Effector memory CD8-positive, alpha-beta T cell (primary cell): ENCODE data around the gene PCDHA8.
"Not testable (repeated sequence)": the region's sequence is repeated elsewhere in the genome, so short reads cannot be mapped to it uniquely, and the experiment has no call there.

Experiments
- ATAC-seq: fragments of 150-1000 bp; cut with Tn5 transposase; replicated peaks from 2 replicates; pipeline ENCODE4 v1.10.0; 2021; ENCODE audit warnings: mild to moderate bottlenecking, moderate library complexity
- DNase-seq, 3 experiments: peaks; one replicate each; pipeline ENCODE4 v3.0.0; 2021
- H3K27ac Mint-ChIP-seq, 2 donors: one replicate each; pipeline ENCODE4 v1.8.0; 2022; ENCODE audit warnings: mild to moderate bottlenecking in 2 of 2, mixed read lengths in 2 of 2, moderate library complexity in 2 of 2
- H3K27me3 Mint-ChIP-seq, 2 donors: one replicate each; pipeline ENCODE4 v1.8.0; 2022; ENCODE audit warnings: mixed read lengths in 2 of 2
- H3K36me3 Mint-ChIP-seq: one replicate; pipeline ENCODE4 v1.8.0; 2022; ENCODE audit warnings: mild to moderate bottlenecking, moderate library complexity, mixed read lengths; ENCODE audit not compliant: insufficient read depth
- H3K4me1 Mint-ChIP-seq, 2 donors: one replicate each; pipeline ENCODE4 v1.8.0; 2022; ENCODE audit warnings: low read depth in 2 of 2, mixed read lengths in 2 of 2
- H3K4me3 Mint-ChIP-seq, 2 donors: one replicate each; pipeline ENCODE4 v1.8.0; 2022; ENCODE audit warnings: mild to moderate bottlenecking in 2 of 2, mixed read lengths in 2 of 2, moderate library complexity in 2 of 2
- H3K9me3 Mint-ChIP-seq, 2 donors: one replicate each; pipeline ENCODE4 v1.8.0; 2022; ENCODE audit warnings: mixed read lengths in 2 of 2

Gene PCDHA8

DNA sequence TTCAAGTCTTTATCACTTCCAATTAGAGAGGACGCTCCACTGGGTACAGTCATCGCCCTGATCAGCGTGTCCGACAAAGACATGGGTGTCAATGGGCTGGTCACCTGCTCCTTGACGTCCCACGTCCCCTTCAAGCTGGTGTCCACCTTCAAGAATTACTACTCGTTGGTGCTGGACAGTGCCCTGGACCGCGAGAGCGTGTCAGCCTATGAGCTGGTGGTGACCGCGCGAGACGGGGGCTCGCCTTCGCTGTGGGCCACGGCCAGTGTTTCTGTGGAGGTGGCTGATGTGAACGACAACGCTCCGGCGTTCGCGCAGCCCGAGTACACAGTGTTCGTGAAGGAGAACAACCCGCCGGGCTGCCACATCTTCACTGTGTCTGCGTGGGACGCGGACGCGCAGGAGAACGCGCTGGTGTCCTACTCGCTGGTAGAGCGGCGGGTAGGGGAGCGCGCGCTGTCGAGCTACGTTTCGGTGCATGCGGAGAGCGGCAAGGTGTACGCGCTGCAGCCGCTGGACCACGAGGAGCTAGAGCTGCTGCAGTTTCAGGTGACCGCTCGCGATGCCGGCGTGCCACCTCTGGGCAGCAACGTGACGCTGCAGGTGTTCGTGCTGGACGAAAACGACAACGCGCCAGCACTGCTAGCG is 32.6 kb upstream of the PCDHA8 start:
- H3K4me3 Mint-ChIP-seq, ATAC-seq, H3K27ac Mint-ChIP-seq, H3K4me1 Mint-ChIP-seq, DNase-seq, H3K36me3 Mint-ChIP-seq, H3K9me3 Mint-ChIP-seq: not testable (repeated sequence)
- H3K27me3 Mint-ChIP-seq: peaks cover 25 to 26% of the 10 kb centered on the region in 2 donors

- H3K9me3 Mint-ChIP-seq: peaks cover 0 to 6% of the 10 kb centered on the region in 2 donors
Measured at GRCh38 chr5:140808889-140809291, 32.1 kb upstream of the PCDHA8 start.

DNA sequence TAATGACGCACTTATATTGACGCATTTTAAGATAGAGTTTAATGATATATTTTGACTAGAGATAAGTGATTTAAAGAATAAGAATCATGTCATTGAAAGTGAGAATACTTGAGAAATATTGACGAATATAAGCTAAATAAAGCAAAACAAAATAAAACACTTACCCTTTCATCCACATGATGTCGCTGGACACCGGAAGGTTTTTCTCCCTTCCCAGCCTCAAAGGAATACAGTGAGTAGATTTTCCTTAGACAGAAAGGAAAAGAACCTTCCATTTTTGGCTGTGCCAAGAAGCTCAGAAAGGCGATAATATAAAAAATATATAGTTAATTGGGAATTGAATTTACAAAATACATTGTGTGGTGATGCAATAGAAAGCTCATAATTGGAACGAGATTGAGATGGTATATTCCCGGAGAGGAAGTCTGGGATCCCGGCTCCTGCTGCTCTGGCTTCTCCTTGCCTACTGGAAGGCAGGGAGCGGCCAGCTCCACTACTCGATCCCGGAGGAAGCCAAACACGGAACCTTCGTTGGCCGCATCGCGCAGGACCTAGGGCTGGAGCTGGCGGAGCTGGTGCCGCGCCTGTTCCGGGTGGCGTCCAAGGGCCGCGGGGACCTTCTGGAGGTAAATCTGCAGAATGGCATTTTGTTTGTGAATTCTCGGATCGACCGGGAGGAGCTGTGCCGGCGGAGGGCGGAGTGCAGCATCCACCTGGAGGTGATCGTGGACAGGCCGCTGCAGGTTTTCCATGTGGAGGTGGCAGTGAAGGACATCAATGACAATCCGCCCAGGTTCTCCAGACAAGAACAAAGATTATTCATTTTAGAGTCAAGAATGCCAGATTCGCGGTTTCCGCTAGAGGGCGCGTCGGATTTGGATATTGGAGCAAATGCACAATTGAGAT is 19.4 kb upstream of the PCDHA8 start, which contains the start of gene PCDHA5:
Gene PCDHA5 (plus strand): TSS at position 239 of the 906 bp plus-strand sequence.
- Mint-ChIP-seq H3K36me3 (no peaks in the 10 kb centered on the region), H3K27me3 (peaks cover 8 to 18% of the 10 kb centered on the region in 2 donors), H3K4me3 (no peak within 1 kb of the TSS), H3K27ac (no peak within 1 kb of the TSS), H3K9me3 (no peaks in the 10 kb centered on the region), H3K4me1 (no peaks in the 10 kb centered on the region)
- no peak for ATAC-seq
- no peak for DNase-seq

More at GRCh38 chr5:140808889-140809291, 32.1 kb upstream of the PCDHA8 start:
- no peak for ATAC-seq
- no peak for DNase-seq
- peaks cover 24 to 25% of the 10 kb centered on the region in 2 donors for H3K27me3 Mint-ChIP-seq
- H3K36me3 Mint-ChIP-seq: peaks cover 3% of the 10 kb centered on the region
- no peak overlapping the region for H3K4me3 Mint-ChIP-seq
- H3K27ac Mint-ChIP-seq: no peak overlapping the region
- no peaks in the 10 kb centered on the region for H3K4me1 Mint-ChIP-seq

- ATAC-seq: no peak
- H3K27me3 Mint-ChIP-seq: peaks cover 14 to 24% of the 10 kb centered on the region in 2 donors
- no peaks in the 10 kb centered on the region for H3K9me3 Mint-ChIP-seq
- H3K36me3 Mint-ChIP-seq: no peaks in the 10 kb centered on the region
- DNase-seq: no peak
- H3K4me3 Mint-ChIP-seq: no peak overlapping the region
- no peaks in the 10 kb centered on the region for H3K4me1 Mint-ChIP-seq
- H3K27ac Mint-ChIP-seq: no peak overlapping the region
Measured at GRCh38 chr5:140822281-140822629, 18.7 kb upstream of the PCDHA8 start.

- H3K36me3 Mint-ChIP-seq, H3K27ac Mint-ChIP-seq, ATAC-seq, H3K4me3 Mint-ChIP-seq, H3K4me1 Mint-ChIP-seq, H3K9me3 Mint-ChIP-seq, DNase-seq: not testable (repeated sequence)
- H3K27me3 Mint-ChIP-seq: peaks cover 15 to 24% of the 10 kb centered on the region in 2 donors
Measured at GRCh38 chr5:140822969-140823368, 18.0 kb upstream of the PCDHA8 start.

DNA sequence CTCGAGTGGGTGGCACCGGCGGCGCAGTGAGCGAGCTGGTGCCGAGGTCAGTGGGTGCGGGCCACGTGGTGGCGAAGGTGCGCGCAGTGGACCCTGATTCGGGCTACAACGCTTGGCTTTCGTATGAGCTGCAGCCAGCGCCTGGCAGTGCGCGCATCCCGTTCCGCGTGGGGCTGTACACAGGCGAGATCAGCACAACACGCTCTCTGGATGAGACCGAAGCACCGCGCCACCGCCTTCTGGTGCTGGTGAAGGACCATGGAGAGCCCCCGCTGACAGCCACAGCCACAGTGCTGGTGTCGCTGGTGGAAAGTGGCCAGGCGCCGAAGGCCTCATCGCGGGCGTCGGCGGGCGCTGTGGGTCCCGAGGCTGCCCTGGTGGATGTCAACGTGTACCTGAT is 17.5 kb upstream of the PCDHA8 start:
- Mint-ChIP-seq H3K27ac (no peak overlapping the region), H3K36me3 (no peaks in the 10 kb centered on the region), H3K9me3 (no peaks in the 10 kb centered on the region), H3K27me3 (peaks cover 15 to 19% of the 10 kb centered on the region in 2 donors), H3K4me1 (no peaks in the 10 kb centered on the region), H3K4me3 (no peak overlapping the region)
- no peak for ATAC-seq
- DNase-seq: no peak

GRCh38 chr5:140827704-140828361 is 13.2 kb upstream of the PCDHA8 start, which contains the start of gene PCDHA6:
TSS of gene PCDHA6 (plus strand) at chr5:140827960. CDS start at chr5:140828092, 132 bp downstream.
- Mint-ChIP-seq H3K9me3 (no peaks in the 10 kb centered on the region), H3K27ac (no peak within 1 kb of the TSS), H3K27me3 (peaks cover 20 to 26% of the 10 kb centered on the region in 2 donors), H3K4me3 (no peak within 1 kb of the TSS), H3K36me3 (no peaks in the 10 kb centered on the region), H3K4me1 (no peaks in the 10 kb centered on the region)
- ATAC-seq: no peak
- no peak for DNase-seq

GRCh38 chr5:140828362-140828737 is 12.6 kb upstream of the PCDHA8 start:
- no peak for DNase-seq
- H3K4me3 Mint-ChIP-seq: no peak overlapping the region
- H3K4me1 Mint-ChIP-seq: no peaks in the 10 kb centered on the region
- H3K36me3 Mint-ChIP-seq: no peaks in the 10 kb centered on the region
- H3K27me3 Mint-ChIP-seq: peaks cover 24 to 31% of the 10 kb centered on the region in 2 donors
- H3K27ac Mint-ChIP-seq: no peak overlapping the region
- ATAC-seq: no peak
- H3K9me3 Mint-ChIP-seq: no peaks in the 10 kb centered on the region

GRCh38 chr5:140829511-140830501 is 11.2 kb upstream of the PCDHA8 start:
- not testable (repeated sequence) for H3K36me3 Mint-ChIP-seq, H3K4me3 Mint-ChIP-seq, ATAC-seq, DNase-seq, H3K4me1 Mint-ChIP-seq, H3K27ac Mint-ChIP-seq, H3K9me3 Mint-ChIP-seq
- peaks cover 24 to 43% of the 10 kb centered on the region in 2 donors for H3K27me3 Mint-ChIP-seq

DNA sequence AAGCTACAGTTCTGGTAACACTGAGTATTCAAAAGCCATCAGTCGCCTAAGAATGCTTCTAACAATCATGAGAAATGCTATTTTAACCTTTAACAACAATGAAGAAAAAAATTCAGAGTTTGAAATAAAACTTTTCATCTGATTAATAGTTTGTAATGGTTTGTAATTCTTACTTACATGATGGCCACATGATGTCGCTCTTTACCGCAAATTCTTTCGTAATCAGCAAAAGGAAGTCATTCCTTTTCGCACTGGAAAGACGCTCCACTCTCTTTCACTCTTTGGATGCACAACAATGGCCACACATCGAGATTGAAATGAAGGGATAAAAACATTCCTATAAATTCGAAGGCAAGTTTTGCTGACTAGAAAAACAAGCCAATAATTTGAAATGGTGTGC is 7.0 kb upstream of the PCDHA8 start, which contains the start of gene PCDHA7:
Gene PCDHA7 (plus strand): TSS at position 277 of the 400 bp plus-strand sequence. CDS start 115 bp downstream, at position 392.
- Mint-ChIP-seq H3K27ac (no peak within 1 kb of the TSS), H3K27me3 (peaks cover 15 to 24% of the 10 kb centered on the region in 2 donors), H3K36me3 (no peaks in the 10 kb centered on the region), H3K9me3 (no peaks in the 10 kb centered on the region), H3K4me1 (no peaks in the 10 kb centered on the region), H3K4me3 (no peak within 1 kb of the TSS)
- DNase-seq: no peak
- ATAC-seq: no peak

- not testable (repeated sequence) for H3K4me3 Mint-ChIP-seq, H3K4me1 Mint-ChIP-seq, H3K27ac Mint-ChIP-seq
Measured at GRCh38 chr5:140834439-140835008, 6.5 kb upstream of the PCDHA8 start.

More at GRCh38 chr5:140834439-140835008, 6.5 kb upstream of the PCDHA8 start:
- not testable (repeated sequence) for H3K9me3 Mint-ChIP-seq, DNase-seq, H3K36me3 Mint-ChIP-seq, ATAC-seq
- H3K27me3 Mint-ChIP-seq: peaks cover 16 to 28% of the 10 kb centered on the region in 2 donors
